ENCODE results near the gene CNTNAP4.

- TF ChIP-seq CHD2 (IDR thresholded peaks at IDR 0.05; ENCODE audit: low read length, partially characterized antibody) (no peak), POLR2A (IDR thresholded peaks at IDR 0.05; ENCODE audit: low read length) (no peak), RAD21 (conservative IDR thresholded peaks at IDR 0.05 in 1 of 2, IDR thresholded peaks at IDR 0.05 in 1 of 2) (no peak), E2F6 (IDR thresholded peaks at IDR 0.05; ENCODE audit: borderline replicate concordance, low read depth) (no peak), CTCF (IDR thresholded peaks at IDR 0.05) (no peak), REST (IDR thresholded peaks at IDR 0.05) (no peak), JUN (IDR thresholded peaks at IDR 0.05) (no peak), CHD4 (IDR thresholded peaks at IDR 0.05; ENCODE audit: borderline replicate concordance) (no peak), JUNB (IDR thresholded peaks at IDR 0.05) (no peak), EP300 (IDR thresholded peaks at IDR 0.05) (no peak)
Observed at GRCh38 chr16:76278086-76278485, 885 bp downstream of the CNTNAP4 start.

All from A549 (cell line).